Body of pancreas (tissue), 4 donors: ENCODE measurements around the gene OR52N5.

Source experiments
- CTCF ChIP-seq, 7 experiments: fragments of 450-650 bp in 4 of 7; fragments of 200-600 bp in 3 of 7; sonication (generic) in 3 of 7; IDR thresholded peaks; one replicate each; pipeline ENCODE4 v1.5.1; 2016 to 2019; ENCODE audit warnings: antibody characterized with exemption in 7 of 7
- POLR2A ChIP-seq, 3 donors: fragments of 450-650 bp; IDR thresholded peaks; one replicate each; pipeline ENCODE4 v1.6.1; 2016; ENCODE audit warnings: antibody characterized with exemption in 3 of 3, mild to moderate bottlenecking in 2 of 3

- no peak for TF ChIP-seq CTCF (IDR thresholded peaks at IDR 0.05)
- TF ChIP-seq POLR2A (IDR thresholded peaks at IDR 0.05) = no peak
These were observed 26.0 kb upstream of the OR52N5 start for GRCh38 chr11:5809122-5809519.
